H9 (cell line): ENCODE data around the gene DNAI1. TPM values are rescaled to one million over a fixed set of nuclear protein-coding genes. Genes with fewer than 3 reads are reported as not detected.

Experiments used
- DNase-seq: peaks from one replicate; pipeline ENCODE4 v3.0.0-alpha.2; 2017
- H2AFZ ChIP-seq: one replicate; pipeline ENCODE4 v1.6.1; 2013; ENCODE audit warnings: mild to moderate bottlenecking, low read length, control low read depth, moderate library complexity
- H2AK5ac ChIP-seq: 2 replicates; pipeline ENCODE4 v1.6.1; 2013; ENCODE audit warnings: low read length, control low read depth, mixed read lengths; ENCODE audit not compliant: insufficient read length
- H2BK120ac ChIP-seq: one replicate; pipeline ENCODE4 v1.6.1; 2013; ENCODE audit warnings: low read depth, mild to moderate bottlenecking, low read length, control low read depth, inconsistent platforms; ENCODE audit not compliant: poor library complexity, severe bottlenecking
- H2BK12ac ChIP-seq: 2 replicates; pipeline ENCODE4 v1.6.1; 2013; ENCODE audit warnings: low read length, control low read depth, mixed read lengths, low read depth; ENCODE audit not compliant: insufficient read length
- H2BK15ac ChIP-seq: 2 replicates; pipeline ENCODE4 v1.6.1; 2013; ENCODE audit warnings: low read depth, low read length, control low read depth
- H2BK20ac ChIP-seq: one replicate; pipeline ENCODE4 v1.6.1; 2013; ENCODE audit warnings: low read depth, mild to moderate bottlenecking, low read length, control low read depth, inconsistent platforms; ENCODE audit not compliant: poor library complexity, severe bottlenecking
- H2BK5ac ChIP-seq: 2 replicates; pipeline ENCODE4 v1.6.1; 2013; ENCODE audit warnings: low read length, control low read depth, mixed read lengths; ENCODE audit not compliant: insufficient read length
- H3K14ac ChIP-seq: 2 replicates; pipeline ENCODE4 v1.6.1; 2013; ENCODE audit warnings: low read length, control low read depth; ENCODE audit not compliant: insufficient read depth
- H3K18ac ChIP-seq: 2 replicates; pipeline ENCODE4 v1.6.1; 2013; ENCODE audit warnings: low read depth, mild to moderate bottlenecking, mixed read lengths, low read length, control low read depth; ENCODE audit not compliant: insufficient read length
- H3K23ac ChIP-seq: 2 replicates; pipeline ENCODE4 v1.6.1; 2013; ENCODE audit warnings: low read length, control low read depth, mixed read lengths, low read depth; ENCODE audit not compliant: insufficient read length
- H3K23me2 ChIP-seq: 2 replicates; pipeline ENCODE4 v1.6.1; 2013; ENCODE audit warnings: low read depth, mild to moderate bottlenecking, mixed read lengths, low read length, control low read depth; ENCODE audit not compliant: insufficient read length, poor library complexity, severe bottlenecking
- H3K27ac ChIP-seq: 2 replicates; pipeline ENCODE4 v1.5.1; 2013; ENCODE audit warnings: low read length, control low read depth, mixed read lengths, low read depth; ENCODE audit not compliant: insufficient read length
- H3K27me3 ChIP-seq: 2 replicates; pipeline ENCODE4 v1.6.1; 2013; ENCODE audit warnings: low read length, control low read depth, inconsistent platforms; ENCODE audit not compliant: insufficient read depth
- H3K4ac ChIP-seq: 2 replicates; pipeline ENCODE4 v1.6.1; 2013; ENCODE audit warnings: low read depth, mild to moderate bottlenecking, control low read depth, inconsistent platforms, low read length, moderate library complexity
- H3K4me1 ChIP-seq: 2 replicates; pipeline ENCODE4 v1.6.1; 2013; ENCODE audit warnings: low read length, control low read depth, inconsistent platforms; ENCODE audit not compliant: insufficient read depth
- H3K4me2 ChIP-seq: 2 replicates; pipeline ENCODE4 v1.6.1; 2013; ENCODE audit warnings: low read length, control low read depth, mixed read lengths; ENCODE audit not compliant: insufficient read length, insufficient read depth
- H3K56ac ChIP-seq: 2 replicates; pipeline ENCODE4 v1.6.1; 2013; ENCODE audit warnings: low read depth, mild to moderate bottlenecking, mixed read lengths, low read length, control low read depth; ENCODE audit not compliant: insufficient read length
- H3K79me1 ChIP-seq: 2 replicates; pipeline ENCODE4 v1.6.1; 2013; ENCODE audit warnings: low read depth, mild to moderate bottlenecking, moderate library complexity, low read length, control low read depth, inconsistent platforms; ENCODE audit not compliant: insufficient read depth, poor library complexity, severe bottlenecking
- H3K79me2 ChIP-seq: 2 replicates; pipeline ENCODE4 v1.6.1; 2013; ENCODE audit warnings: low read length, control low read depth, inconsistent platforms; ENCODE audit not compliant: insufficient read depth
- H3K9ac ChIP-seq: 2 replicates; pipeline ENCODE4 v1.6.1; 2013; ENCODE audit warnings: low read length, control low read depth, mixed read lengths; ENCODE audit not compliant: insufficient read length; ENCODE audit errors: extremely low read depth
- H3K9me3 ChIP-seq: one replicate; pipeline ENCODE4 v1.6.1; 2013; ENCODE audit warnings: low read depth, low read length, inconsistent platforms; ENCODE audit not compliant: control insufficient read depth
- H3T11ph ChIP-seq: one replicate; pipeline ENCODE4 v1.6.1; 2013; ENCODE audit warnings: mild to moderate bottlenecking, low read length, control low read depth, inconsistent platforms
- H4K20me1 ChIP-seq: one replicate; pipeline ENCODE4 v1.6.1; 2013; ENCODE audit not compliant: control insufficient read depth, insufficient read length, insufficient read depth
- H4K5ac ChIP-seq: 2 replicates; pipeline ENCODE4 v1.6.1; 2013; ENCODE audit warnings: low read depth, mild to moderate bottlenecking, mixed read lengths, low read length, control low read depth; ENCODE audit not compliant: insufficient read length
- H4K8ac ChIP-seq: replicated peaks from 2 replicates; pipeline ENCODE4 v1.6.1; 2013; ENCODE audit warnings: low read length, control low read depth, mixed read lengths, low read depth; ENCODE audit not compliant: insufficient read length
- H4K91ac ChIP-seq: 2 replicates; pipeline ENCODE4 v1.6.1; 2013; ENCODE audit warnings: low read depth, mild to moderate bottlenecking, moderate library complexity, mixed read lengths, low read length, control low read depth; ENCODE audit not compliant: insufficient read length
- H3K27ac Mint-ChIP-seq, 3 experiments: 2 replicates in 2 of 3; 3 replicates in 1 of 3; pipeline ENCODE4 v1.8.0; 2020 to 2021; ENCODE audit warnings: mixed read lengths in 3 of 3, mild to moderate bottlenecking in 1 of 3, moderate library complexity in 1 of 3
- H3K27me3 Mint-ChIP-seq: 2 replicates; pipeline ENCODE4 v1.8.0; 2021; ENCODE audit warnings: low read depth, mild to moderate bottlenecking, moderate library complexity, mixed read lengths
- H3K36me3 Mint-ChIP-seq, 3 experiments: 2 replicates in 2 of 3; 3 replicates in 1 of 3; pipeline ENCODE4 v1.8.0; 2020 to 2021; ENCODE audit warnings: low read depth in 3 of 3, mixed read lengths in 3 of 3; ENCODE audit not compliant: insufficient read depth in 1 of 3
- H3K4me1 Mint-ChIP-seq, 2 experiments: 2 replicates each; pipeline ENCODE4 v1.8.0; 2020; ENCODE audit warnings: mixed read lengths in 2 of 2
- H3K4me3 Mint-ChIP-seq, 2 experiments: 2 replicates in 1 of 2; 3 replicates in 1 of 2; pipeline ENCODE4 v1.8.0; 2020 to 2021; ENCODE audit warnings: mild to moderate bottlenecking in 2 of 2, mixed read lengths in 2 of 2, moderate library complexity in 1 of 2
- H3K9me3 Mint-ChIP-seq, 2 experiments: 2 replicates in 1 of 2; 3 replicates in 1 of 2; pipeline ENCODE4 v1.8.0; 2020; ENCODE audit warnings: mild to moderate bottlenecking in 2 of 2, mixed read lengths in 2 of 2, moderate library complexity in 1 of 2
- CTCF ChIP-seq: fragments of 200-600 bp; sonication (generic); conservative IDR thresholded peaks from 3 replicates; pipeline ENCODE4 v1.8.0; 2021; ENCODE audit warnings: antibody characterized with exemption, mild to moderate bottlenecking
- WGBS: extraction: QIAGEN DNeasy Blood & Tissue Kit; methylation state at CpG from one replicate; pipeline ENCODE4 v1.1.7; 2013; ENCODE audit warnings: missing lambda C conversion rate, low lambda C conversion rate, mixed read lengths; ENCODE audit not compliant: insufficient read length; ENCODE audit errors: extremely low coverage; 5-methylcytosine and 5-hydroxymethylcytosine counted together
- total RNA-seq: library from RNA; stranded (reverse); gene quantifications from 2 replicates; pipeline ENCODE4 v1.2.1, GENCODE V29; 2021

Gene DNAI1
- total RNA-seq, 1 experiment from 2014 or later = 0.22 TPM

GRCh38 chr9:34450644-34451043 lies 8.0 kb upstream of the DNAI1 start:
- no peak for TF ChIP-seq CTCF
- no peaks in the 10 kb centered on the region for H3K9me3 ChIP-seq
- no peak overlapping the region for H2AK5ac ChIP-seq
- no peaks in the 10 kb centered on the region for H3K27me3 ChIP-seq
- Mint-ChIP-seq H3K27ac (0 out of 7 replicates have a peak overlapping the region, but pooled peaks of 1 of the 3 experiments have one; percentile 8), H3K4me1 (peaks cover 19% of the 10 kb centered on the region in 2 experiments), H3K9me3 (no peaks in the 10 kb centered on the region), H3K36me3 (no peaks in the 10 kb centered on the region), H3K27me3 (no peaks in the 10 kb centered on the region), H3K4me3 (no peak overlapping the region)
- peaks cover 7% of the 10 kb centered on the region for H3K4me1 ChIP-seq
- H3K4me2 ChIP-seq = no peak overlapping the region
- no peaks in the 10 kb centered on the region for H3K23me2 ChIP-seq
- H3K79me2 ChIP-seq = no peaks in the 10 kb centered on the region; the same call in 1 of the 2 replicates
- H4K91ac ChIP-seq = no peak overlapping the region
- H3K23ac ChIP-seq = no peak overlapping the region
- DNase-seq = no peak
- no peak overlapping the region for H4K8ac ChIP-seq
- no peaks in the 10 kb centered on the region for H3K79me1 ChIP-seq
- H2BK5ac ChIP-seq = no peak overlapping the region
- H4K5ac ChIP-seq = no peak overlapping the region
- H2BK20ac ChIP-seq = no peak overlapping the region
- H3K14ac ChIP-seq = no peak overlapping the region
- H3K18ac ChIP-seq = no peak overlapping the region
- H2BK120ac ChIP-seq = no peak overlapping the region
- H3K56ac ChIP-seq = no peak overlapping the region
- no peak overlapping the region for H3K27ac ChIP-seq
- no peak overlapping the region for H3K4ac ChIP-seq
- H3T11ph ChIP-seq = no peak overlapping the region
- WGBS = 100% methylated on average over 1 of the region's 10 CpGs
- H4K20me1 ChIP-seq = no peaks in the 10 kb centered on the region
- H2AFZ ChIP-seq = no peak overlapping the region
- no peak overlapping the region for H3K9ac ChIP-seq
- H2BK15ac ChIP-seq = no peak overlapping the region
- no peak overlapping the region for H2BK12ac ChIP-seq
